ENCODE data around the gene FGF10.

Gene FGF10

DNA sequence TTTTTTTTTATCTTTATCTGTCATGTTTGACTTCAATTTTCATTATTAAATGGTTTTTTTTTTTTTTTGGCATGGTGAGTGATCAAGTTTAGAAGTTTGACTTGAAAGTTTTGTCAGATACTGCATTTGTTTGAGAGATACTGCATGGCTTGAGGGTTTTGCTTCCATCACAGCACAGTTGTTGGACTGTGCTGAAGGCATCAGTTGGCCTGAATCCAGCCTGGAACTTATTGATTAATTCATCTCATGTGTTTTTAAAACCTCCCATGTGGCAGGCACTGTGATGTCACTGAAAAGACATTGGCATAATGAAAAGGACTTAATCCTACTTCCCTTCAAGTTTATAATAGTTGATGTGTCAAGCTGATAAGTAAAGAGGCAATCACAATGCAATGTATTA is 128.4 kb downstream of the FGF10 start:
- no peaks in the 10 kb centered on the region for H3K9me3 ChIP-seq (ENCODE audit: control insufficient read depth, insufficient read depth, low read length)
- H3K9ac ChIP-seq (ENCODE audit: low read depth, low read length): no peak overlapping the region
- H3K4me1 ChIP-seq (ENCODE audit: insufficient read depth, low read length): no peaks in the 10 kb centered on the region
- no peaks in the 10 kb centered on the region for H3K36me3 ChIP-seq (ENCODE audit: insufficient read depth, low read length)

DNA sequence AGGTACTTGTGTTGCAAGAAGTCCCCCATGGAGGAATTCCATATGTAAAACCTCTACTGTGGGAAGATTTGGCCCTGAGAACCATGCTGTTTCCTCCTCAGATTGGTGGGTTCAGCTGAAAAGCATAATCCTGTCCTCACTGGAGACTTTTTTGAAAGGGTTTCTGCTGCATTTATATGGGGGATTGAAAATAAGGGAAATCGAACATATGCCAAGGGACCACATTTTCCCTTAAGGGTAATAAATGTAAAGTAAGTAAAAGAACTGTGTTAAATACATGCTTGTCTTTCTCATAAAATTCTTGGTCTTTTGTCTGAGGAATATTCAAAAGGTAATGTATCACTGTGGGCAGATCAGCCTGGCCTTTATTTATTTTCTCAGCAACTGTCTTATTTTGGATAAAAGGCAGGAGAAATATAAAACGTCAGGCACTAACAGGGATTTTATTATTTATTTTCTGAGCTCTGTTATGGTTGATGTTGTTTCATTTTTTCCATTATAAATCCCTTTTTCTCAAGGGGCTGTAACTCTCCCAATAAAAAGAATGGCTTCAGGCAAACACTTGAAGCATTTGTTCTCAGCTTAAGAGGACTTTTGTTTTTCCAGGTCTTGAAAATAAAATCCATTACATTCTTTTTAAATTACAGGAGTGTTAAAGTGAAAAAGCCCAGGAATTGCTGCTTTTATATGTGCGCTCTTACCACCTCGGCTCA is 131.4 kb downstream of the FGF10 start:
- Histone ChIP-seq H3K9ac (ENCODE audit: low read depth, low read length) (no peak overlapping the region), H3K4me1 (ENCODE audit: insufficient read depth, low read length) (no peaks in the 10 kb centered on the region), H3K9me3 (ENCODE audit: control insufficient read depth, insufficient read depth, low read length) (no peaks in the 10 kb centered on the region), H3K36me3 (ENCODE audit: insufficient read depth, low read length) (no peaks in the 10 kb centered on the region)

DNA sequence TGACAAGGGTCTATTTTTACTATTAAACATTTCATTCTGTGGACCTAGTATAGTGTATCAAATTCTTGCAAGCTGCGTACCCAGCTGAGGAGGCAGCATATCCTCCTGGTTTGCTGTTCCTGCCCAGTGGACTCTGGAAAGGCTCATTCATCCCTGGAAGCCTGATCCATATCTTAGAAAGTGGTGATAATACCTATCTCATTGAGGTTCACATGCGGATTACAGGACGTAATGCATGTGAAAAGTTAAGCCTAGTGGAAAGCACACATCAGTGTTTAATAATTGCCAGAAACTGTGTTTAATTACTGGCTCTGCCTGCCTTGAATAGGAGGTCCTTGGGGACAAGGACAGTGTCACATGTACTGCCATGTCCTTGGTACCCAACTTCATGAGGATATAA is 132.0 kb downstream of the FGF10 start:
- Histone ChIP-seq H3K36me3 (ENCODE audit: insufficient read depth, low read length) (no peaks in the 10 kb centered on the region), H3K9ac (ENCODE audit: low read depth, low read length) (no peak overlapping the region), H3K9me3 (ENCODE audit: control insufficient read depth, insufficient read depth, low read length) (no peaks in the 10 kb centered on the region), H3K4me1 (ENCODE audit: insufficient read depth, low read length) (no peaks in the 10 kb centered on the region)

Data from ES-I3 (cell line).